GM12878 (cell line): Measurements from ENCODE around the gene MAP4K2.

Source experiments
- EP300 ChIP-seq, 2 experiments: fragments of 150-350 bp in 1 of 2; IDR thresholded peaks; 2 replicates each; pipeline ENCODE4 v1.6.1; 2011 to 2012; ENCODE audit warnings: low read depth in 2 of 2, low read length in 2 of 2, borderline replicate concordance in 1 of 2, improper control_type of control experiment in 1 of 2, inconsistent platforms in 1 of 2; ENCODE audit not compliant: control insufficient read depth in 1 of 2
- EZH2 ChIP-seq: IDR thresholded peaks from 2 replicates; pipeline ENCODE4 v1.6.1; 2012; ENCODE audit warnings: low read depth, mild to moderate bottlenecking, control low read depth, inconsistent platforms, low read length, borderline replicate concordance; ENCODE audit not compliant: control insufficient read depth
- KDM1A ChIP-seq: fragments of 200-600 bp; sonication (generic); IDR thresholded peaks from 2 replicates; pipeline ENCODE4 v1.6.1; 2016; ENCODE audit warnings: borderline replicate concordance
- NR2F1 ChIP-seq: fragments of 450-650 bp; conservative IDR thresholded peaks from 2 replicates; pipeline ENCODE4 v1.6.1; 2017; ENCODE audit warnings: mild to moderate bottlenecking
- POLR2AphosphoS5 ChIP-seq: IDR thresholded peaks from 2 replicates; pipeline ENCODE4 v1.6.1; 2011; ENCODE audit warnings: mild to moderate bottlenecking, low read length, inconsistent platforms
- SIN3A ChIP-seq: IDR thresholded peaks from 2 replicates; pipeline ENCODE4 v1.6.1; 2012; ENCODE audit warnings: low read depth, low read length, improper control_type of control experiment
- SP1 ChIP-seq: IDR thresholded peaks from one replicate; pipeline ENCODE4 v1.6.1; 2011; ENCODE audit warnings: low read depth, low read length
- TF ChIP-seq, protein P1 (sequence below), 3 experiments: IDR thresholded peaks in 2 of 3; conservative IDR thresholded peaks in 1 of 3; 2 replicates each; pipeline ENCODE4 v1.5.1; 2011; ENCODE audit warnings: low read depth in 3 of 3, low read length in 3 of 3, mild to moderate bottlenecking in 3 of 3, control low read depth in 2 of 3, moderate library complexity in 2 of 3, inconsistent platforms in 1 of 3, mixed read lengths in 1 of 3; ENCODE audit not compliant: control insufficient read depth in 2 of 3, insufficient read depth in 1 of 3; ENCODE audit errors: extremely low read depth in 1 of 3

DNA sequence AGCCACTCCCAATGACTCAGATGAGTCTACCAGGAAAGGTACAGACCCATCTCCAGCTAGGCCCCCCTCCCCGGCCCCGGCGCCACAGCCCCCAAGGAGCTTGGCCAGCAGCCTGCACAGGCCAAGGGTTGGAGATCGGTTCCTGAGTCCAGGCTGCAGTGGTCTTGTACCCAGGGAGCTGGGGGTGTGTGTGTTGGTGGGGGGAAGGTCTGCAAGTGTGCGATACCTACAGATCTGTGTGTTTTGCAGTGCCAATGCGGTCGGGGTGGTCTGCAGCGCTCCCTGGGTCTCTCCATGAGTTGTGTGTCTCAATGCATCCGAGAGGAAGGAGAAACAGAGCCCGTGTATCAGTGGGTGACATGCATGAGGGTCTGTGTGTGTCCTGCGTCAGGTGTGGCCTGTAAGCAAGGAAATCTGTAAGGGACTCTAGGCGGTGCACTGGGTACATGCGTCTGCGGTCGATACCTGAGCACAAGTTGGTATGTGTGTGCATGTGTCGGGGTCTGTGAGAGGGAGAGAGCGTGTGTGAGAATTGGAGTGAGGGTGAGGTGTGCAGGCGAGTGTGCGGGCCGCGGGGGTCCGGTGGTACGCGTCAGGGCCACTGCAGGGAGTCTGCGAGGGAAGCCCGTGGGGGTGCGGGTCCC, 40.8 kb upstream of the MAP4K2 start:
- TF ChIP-seq, protein P1, sequence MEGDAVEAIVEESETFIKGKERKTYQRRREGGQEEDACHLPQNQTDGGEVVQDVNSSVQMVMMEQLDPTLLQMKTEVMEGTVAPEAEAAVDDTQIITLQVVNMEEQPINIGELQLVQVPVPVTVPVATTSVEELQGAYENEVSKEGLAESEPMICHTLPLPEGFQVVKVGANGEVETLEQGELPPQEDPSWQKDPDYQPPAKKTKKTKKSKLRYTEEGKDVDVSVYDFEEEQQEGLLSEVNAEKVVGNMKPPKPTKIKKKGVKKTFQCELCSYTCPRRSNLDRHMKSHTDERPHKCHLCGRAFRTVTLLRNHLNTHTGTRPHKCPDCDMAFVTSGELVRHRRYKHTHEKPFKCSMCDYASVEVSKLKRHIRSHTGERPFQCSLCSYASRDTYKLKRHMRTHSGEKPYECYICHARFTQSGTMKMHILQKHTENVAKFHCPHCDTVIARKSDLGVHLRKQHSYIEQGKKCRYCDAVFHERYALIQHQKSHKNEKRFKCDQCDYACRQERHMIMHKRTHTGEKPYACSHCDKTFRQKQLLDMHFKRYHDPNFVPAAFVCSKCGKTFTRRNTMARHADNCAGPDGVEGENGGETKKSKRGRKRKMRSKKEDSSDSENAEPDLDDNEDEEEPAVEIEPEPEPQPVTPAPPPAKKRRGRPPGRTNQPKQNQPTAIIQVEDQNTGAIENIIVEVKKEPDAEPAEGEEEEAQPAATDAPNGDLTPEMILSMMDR (IDR thresholded peaks at IDR 0.05 in 2 of 3, conservative IDR thresholded peaks at IDR 0.05 in 1 of 3; ENCODE audit: control insufficient read depth in 2 of 3, extremely low read depth in 1 of 3, insufficient read depth in 1 of 3, low read depth in 3 of 3, low read length in 3 of 3): no peak
- TF ChIP-seq POLR2AphosphoS5 (no peak), NR2F1 (no peak), SP1 (no peak), SIN3A (no peak), KDM1A (no peak), EZH2 (no peak), EP300 (IDR thresholded peaks at IDR 0.05; ENCODE audit: borderline replicate concordance in 1 of 2, control insufficient read depth in 1 of 2, low read depth in 2 of 2, low read length in 2 of 2) (no peak)
